HEK293 (cell line): ENCODE data around the gene COA1.

Experiments
- GLI4 ChIP-seq: fragments of 450-650 bp; formaldehyde crosslinking; IDR thresholded peaks from 2 replicates; pipeline ENCODE4 v1.5.1; 2016; ENCODE audit warnings: missing biosample characterization, missing genetic modification characterization
- KLF9 ChIP-seq: fragments of 450-650 bp; formaldehyde crosslinking; IDR thresholded peaks from 2 replicates; pipeline ENCODE4 v1.5.1; 2016; ENCODE audit warnings: missing biosample characterization, missing genetic modification characterization, low read depth
- ZNF558 ChIP-seq: fragments of 450-650 bp; formaldehyde crosslinking; IDR thresholded peaks from 2 replicates; pipeline ENCODE4 v1.5.1; 2016; ENCODE audit warnings: missing biosample characterization, missing genetic modification characterization
- ZNF830 ChIP-seq: fragments of 450-650 bp; IDR thresholded peaks from 2 replicates; pipeline ENCODE4 v1.5.0; 2018; ENCODE audit warnings: missing biosample characterization, missing genetic modification characterization, low read depth, mild to moderate bottlenecking, moderate library complexity
- TF ChIP-seq, protein P1 (sequence below): fragments of 450-650 bp; formaldehyde crosslinking; IDR thresholded peaks from 2 replicates; pipeline ENCODE4 v1.5.1; 2016; ENCODE audit warnings: missing biosample characterization, missing genetic modification characterization

DNA sequence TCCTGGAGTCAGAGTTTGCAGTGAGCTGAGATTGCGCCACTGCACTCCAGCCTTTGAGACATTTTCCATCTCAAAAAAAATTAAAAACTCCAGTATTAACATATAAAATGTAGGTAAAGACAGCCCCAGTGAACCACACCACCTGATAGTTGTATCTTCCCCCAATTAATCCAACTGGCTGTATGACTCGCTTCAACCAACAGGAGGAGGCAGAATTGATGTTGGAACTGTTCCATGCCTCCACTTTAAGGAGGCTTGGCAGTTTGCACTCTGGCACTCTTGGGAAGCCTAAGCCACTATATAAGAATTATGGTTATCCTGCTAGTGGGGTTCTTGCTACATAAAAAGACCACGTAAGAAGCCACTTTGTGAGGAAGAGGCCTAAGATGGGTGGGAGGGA lies 73.7 kb downstream of the COA1 start:
- TF ChIP-seq GLI4 (tag by site-specific recombination) (no peak), ZNF558 (no peak), ZNF830 (tag by site-specific recombination) (no peak), KLF9 (tag by site-specific recombination) (no peak)
- TF ChIP-seq, protein P1, sequence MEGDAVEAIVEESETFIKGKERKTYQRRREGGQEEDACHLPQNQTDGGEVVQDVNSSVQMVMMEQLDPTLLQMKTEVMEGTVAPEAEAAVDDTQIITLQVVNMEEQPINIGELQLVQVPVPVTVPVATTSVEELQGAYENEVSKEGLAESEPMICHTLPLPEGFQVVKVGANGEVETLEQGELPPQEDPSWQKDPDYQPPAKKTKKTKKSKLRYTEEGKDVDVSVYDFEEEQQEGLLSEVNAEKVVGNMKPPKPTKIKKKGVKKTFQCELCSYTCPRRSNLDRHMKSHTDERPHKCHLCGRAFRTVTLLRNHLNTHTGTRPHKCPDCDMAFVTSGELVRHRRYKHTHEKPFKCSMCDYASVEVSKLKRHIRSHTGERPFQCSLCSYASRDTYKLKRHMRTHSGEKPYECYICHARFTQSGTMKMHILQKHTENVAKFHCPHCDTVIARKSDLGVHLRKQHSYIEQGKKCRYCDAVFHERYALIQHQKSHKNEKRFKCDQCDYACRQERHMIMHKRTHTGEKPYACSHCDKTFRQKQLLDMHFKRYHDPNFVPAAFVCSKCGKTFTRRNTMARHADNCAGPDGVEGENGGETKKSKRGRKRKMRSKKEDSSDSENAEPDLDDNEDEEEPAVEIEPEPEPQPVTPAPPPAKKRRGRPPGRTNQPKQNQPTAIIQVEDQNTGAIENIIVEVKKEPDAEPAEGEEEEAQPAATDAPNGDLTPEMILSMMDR: no peak
